Endothelial cell of umbilical vein (primary cell): Measurements from ENCODE around the gene CRISP3. TPM values are rescaled to one million over a fixed set of nuclear protein-coding genes. Genes with fewer than 3 reads are reported as not detected.

Source experiments
- BruUV-seq: library from RNA; stranded (reverse); fragments of 400-500 nt; replicated peaks from 2 replicates; lab custom pipeline; 2021; lab: Mats Ljungman, UMichigan
- CTCF ChIA-PET: fragments of 300-600, 350-600 bp; sonication (Branson Sonifier 250); formaldehyde crosslinking; loops from one replicate; lab custom pipeline; 2021; ENCODE audit warnings: antibody characterized with exemption, inconsistent platforms; lab: Charles Lee
- POLR2A ChIA-PET: fragments of 300-600, 350-600 bp; sonication (Branson Sonifier 250); formaldehyde crosslinking; loops from one replicate; lab custom pipeline; 2021; ENCODE audit warnings: antibody characterized with exemption, inconsistent platforms; lab: Charles Lee
- DNase-seq: peaks from one replicate; pipeline ENCODE4 v3.0.0-alpha.2; 2011; ENCODE audit warnings: low read depth, low spot score
- FAIRE-seq: peaks from 2 replicates; lab custom pipeline; 2011; peaks lifted over from hg19 to GRCh38; lab: Jason Lieb, UNC
- H2AFZ ChIP-seq: 2 replicates; pipeline ENCODE4 v1.6.0; 2012; ENCODE audit warnings: low read depth, low read length, control low read depth, inconsistent platforms
- H3K27ac ChIP-seq: 2 replicates; pipeline ENCODE4 v1.5.1; 2011; ENCODE audit warnings: low read depth, mild to moderate bottlenecking, control low read depth, low read length, moderate library complexity; ENCODE audit not compliant: insufficient read depth
- H3K27me3 ChIP-seq, 2 experiments: 2 replicates each; pipeline versions ENCODE4 v1.6.0 to v1.6.1; 2011; ENCODE audit warnings: low read length in 2 of 2, mixed read lengths in 1 of 2; ENCODE audit not compliant: control insufficient read depth in 2 of 2, insufficient read depth in 2 of 2
- H3K36me3 ChIP-seq, 2 experiments: 2 replicates in 1 of 2; 3 replicates in 1 of 2; pipeline ENCODE4 v1.5.1; 2011; ENCODE audit warnings: low read length in 2 of 2, mild to moderate bottlenecking in 1 of 2, moderate library complexity in 1 of 2; ENCODE audit not compliant: control insufficient read depth in 2 of 2, insufficient read depth in 2 of 2; ENCODE audit errors: extremely low read depth in 1 of 2
- H3K4me1 ChIP-seq: 3 replicates; pipeline ENCODE4 v1.5.1; 2011; ENCODE audit warnings: mild to moderate bottlenecking, low read length; ENCODE audit not compliant: control insufficient read depth, insufficient read depth; ENCODE audit errors: extremely low read depth
- H3K4me2 ChIP-seq: 2 replicates; pipeline ENCODE4 v1.6.1; 2011; ENCODE audit warnings: low read length, control low read depth, mixed read lengths; ENCODE audit not compliant: insufficient read depth
- H3K4me3 ChIP-seq, 3 experiments: fragments of 200-600 bp in 1 of 3; sonication (generic), shearing (Covaris generic) in 1 of 3; replicated peaks in 1 of 3; 2 replicates each; pipeline ENCODE4 v1.5.1; 2011 to 2016; ENCODE audit warnings: control low read depth in 3 of 3, low read length in 3 of 3, mild to moderate bottlenecking in 2 of 3, inconsistent platforms in 1 of 3, low read depth in 1 of 3, moderate library complexity in 1 of 3; ENCODE audit not compliant: insufficient read depth in 1 of 3
- H3K79me2 ChIP-seq: 2 replicates; pipeline ENCODE4 v1.6.0; 2012; ENCODE audit warnings: low read length, inconsistent platforms; ENCODE audit not compliant: control insufficient read depth, insufficient read depth
- H3K9ac ChIP-seq: replicated peaks from 2 replicates; pipeline ENCODE3; 2011; ENCODE audit warnings: low read length, control low read depth; ENCODE audit not compliant: insufficient read depth; ENCODE audit errors: extremely low read depth
- H3K9me1 ChIP-seq: replicated peaks from 3 replicates; pipeline ENCODE4 v1.6.0; 2011; ENCODE audit warnings: mild to moderate bottlenecking, low read length; ENCODE audit not compliant: control insufficient read depth, insufficient read depth; ENCODE audit errors: extremely low read depth
- H3K9me3 ChIP-seq: replicated peaks from 2 replicates; pipeline ENCODE4 v1.5.1; 2012; ENCODE audit warnings: low read length, inconsistent platforms; ENCODE audit not compliant: control insufficient read depth, insufficient read depth
- H4K20me1 ChIP-seq: replicated peaks from 2 replicates; pipeline ENCODE3; 2011; ENCODE audit warnings: mild to moderate bottlenecking, low read length; ENCODE audit not compliant: control insufficient read depth, insufficient read depth; ENCODE audit errors: extremely low read depth
- EZH2 ChIP-seq: IDR thresholded peaks from 2 replicates; pipeline ENCODE4 v1.6.1; 2012; ENCODE audit warnings: borderline replicate concordance, low read depth, mild to moderate bottlenecking, moderate library complexity, low read length, inconsistent platforms; ENCODE audit not compliant: severe bottlenecking
- FOS ChIP-seq: IDR thresholded peaks from 2 replicates; pipeline ENCODE4 v1.6.1; 2011; ENCODE audit warnings: mild to moderate bottlenecking, low read length, moderate library complexity, borderline replicate concordance; ENCODE audit not compliant: insufficient read depth
- GATA2 ChIP-seq: IDR thresholded peaks from 2 replicates; pipeline ENCODE4 v1.7.0; 2011; ENCODE audit warnings: low read depth, mild to moderate bottlenecking, moderate library complexity, mixed read lengths, low read length; ENCODE audit not compliant: insufficient read length, insufficient read depth
- JUN ChIP-seq: IDR thresholded peaks from 2 replicates; pipeline ENCODE4 v1.6.1; 2011; ENCODE audit warnings: borderline replicate concordance, low read depth; ENCODE audit not compliant: insufficient read length, insufficient read depth
- MYC ChIP-seq: IDR thresholded peaks from one replicate; pipeline ENCODE4 v1.6.1; 2011; ENCODE audit warnings: mild to moderate bottlenecking, low read depth, low read length
- POLR2A ChIP-seq: IDR thresholded peaks from 2 replicates; pipeline ENCODE4 v1.6.1; 2012; ENCODE audit warnings: low read depth, mild to moderate bottlenecking, control low read depth, low read length
- POLR2AphosphoS5 ChIP-seq: IDR thresholded peaks from 2 replicates; pipeline ENCODE4 v1.6.1; 2012; ENCODE audit warnings: low read depth, mild to moderate bottlenecking, control low read depth, low read length, moderate library complexity; ENCODE audit not compliant: insufficient read depth
- dilution Hi-C: fragments of 300-500 bp; cut with MboI; formaldehyde crosslinking; loops from one replicate; pipeline ENCODE4 v1.15.0; 2019; ENCODE audit warnings: low sequenced_read_pairs; ENCODE audit not compliant: extremely low pct_ligation_motif_present
- intact Hi-C: fragments of 100-400 bp; cut with micrococcal nuclease; formaldehyde crosslinking; loops from one replicate; pipeline ENCODE4 v1.10.0; 2022
- polyA plus RNA-seq, 4 experiments: library from polyadenylated mRNA; depleted of rRNA in 3 of 4; stranded (reverse) in 3 of 4; unstranded in 1 of 4; fragments of >200 nt; gene quantifications; 2 replicates each; pipeline versions ENCODE4 v1.2.1 to v1.2.3, GENCODE V29; 2011 to 2012; ENCODE audit warnings: missing spikeins in 1 of 4
- total RNA-seq: library from RNA; stranded (reverse); gene quantifications from 2 replicates; pipeline ENCODE4 v1.2.3, GENCODE V29; 2021
- TF ChIP-seq, protein P1 (sequence below): IDR thresholded peaks from 2 replicates; pipeline ENCODE4 v1.6.1; 2011; ENCODE audit not compliant: insufficient read depth, insufficient read length
- TF ChIP-seq, protein P2 (sequence below), 2 donors: IDR thresholded peaks; 1 replicate in 1 of 2; 2 replicates in 1 of 2; pipeline ENCODE4 v1.5.1; 2011; ENCODE audit warnings: low read length in 2 of 2, mild to moderate bottlenecking in 2 of 2, moderate library complexity in 2 of 2, control low read depth in 1 of 2, inconsistent platforms in 1 of 2, low read depth in 1 of 2; ENCODE audit not compliant: insufficient read depth in 1 of 2; ENCODE audit errors: extremely low read depth in 1 of 2

The CRISP3 gene
- total and polyA plus RNA-seq, 2 donors (not counting 3 experiments of a cell fraction or from before 2014, with no cell fraction given), result not detected

GRCh38 chr6:49775043-49775442 is 30.9 kb upstream of the CRISP3 start:
- no peak for TF ChIP-seq EZH2
- no peak for TF ChIP-seq GATA2
- TF ChIP-seq POLR2AphosphoS5, result no peak
- no peak for TF ChIP-seq JUN
- TF ChIP-seq FOS, result no peak
- TF ChIP-seq, protein P1, sequence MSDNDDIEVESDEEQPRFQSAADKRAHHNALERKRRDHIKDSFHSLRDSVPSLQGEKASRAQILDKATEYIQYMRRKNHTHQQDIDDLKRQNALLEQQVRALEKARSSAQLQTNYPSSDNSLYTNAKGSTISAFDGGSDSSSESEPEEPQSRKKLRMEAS, result no peak
- TF ChIP-seq, protein P2, sequence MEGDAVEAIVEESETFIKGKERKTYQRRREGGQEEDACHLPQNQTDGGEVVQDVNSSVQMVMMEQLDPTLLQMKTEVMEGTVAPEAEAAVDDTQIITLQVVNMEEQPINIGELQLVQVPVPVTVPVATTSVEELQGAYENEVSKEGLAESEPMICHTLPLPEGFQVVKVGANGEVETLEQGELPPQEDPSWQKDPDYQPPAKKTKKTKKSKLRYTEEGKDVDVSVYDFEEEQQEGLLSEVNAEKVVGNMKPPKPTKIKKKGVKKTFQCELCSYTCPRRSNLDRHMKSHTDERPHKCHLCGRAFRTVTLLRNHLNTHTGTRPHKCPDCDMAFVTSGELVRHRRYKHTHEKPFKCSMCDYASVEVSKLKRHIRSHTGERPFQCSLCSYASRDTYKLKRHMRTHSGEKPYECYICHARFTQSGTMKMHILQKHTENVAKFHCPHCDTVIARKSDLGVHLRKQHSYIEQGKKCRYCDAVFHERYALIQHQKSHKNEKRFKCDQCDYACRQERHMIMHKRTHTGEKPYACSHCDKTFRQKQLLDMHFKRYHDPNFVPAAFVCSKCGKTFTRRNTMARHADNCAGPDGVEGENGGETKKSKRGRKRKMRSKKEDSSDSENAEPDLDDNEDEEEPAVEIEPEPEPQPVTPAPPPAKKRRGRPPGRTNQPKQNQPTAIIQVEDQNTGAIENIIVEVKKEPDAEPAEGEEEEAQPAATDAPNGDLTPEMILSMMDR (IDR thresholded peaks at IDR 0.05; ENCODE audit: extremely low read depth in 1 of 2, insufficient read depth in 1 of 2, low read depth in 1 of 2, low read length in 2 of 2), result no peak
- no peak for TF ChIP-seq MYC
- no peak for TF ChIP-seq POLR2A
- no peaks in the 10 kb centered on the region for H3K79me2 ChIP-seq
- H3K9me1 ChIP-seq, result no peaks in the 10 kb centered on the region
- H4K20me1 ChIP-seq, result no peaks in the 10 kb centered on the region
- ChIA-PET CTCF (no interaction called here), POLR2A (no interaction called here)
- no peaks in the 10 kb centered on the region for H3K9me3 ChIP-seq
- no peaks in the 10 kb centered on the region for H3K4me1 ChIP-seq
- H3K27ac ChIP-seq, result no peak overlapping the region
- no peaks in the 10 kb centered on the region for H3K36me3 ChIP-seq
- intact Hi-C loops (no loop called here), dilution Hi-C loops (no loop called here)
- DNase-seq (no peak), FAIRE-seq (no peak)
- no peak overlapping the region for H3K4me3 ChIP-seq
- BruUV-seq, result no TSS peak
- no peaks in the 10 kb centered on the region for H3K27me3 ChIP-seq
- H3K9ac ChIP-seq, result no peak overlapping the region
- H2AFZ ChIP-seq, result no peak overlapping the region
- no peak overlapping the region for H3K4me2 ChIP-seq
